A549 (cell line): Measurements from ENCODE around the gene FADS6. TPM values are rescaled to one million over a fixed set of nuclear protein-coding genes. Genes with fewer than 3 reads are reported as not detected.
A peak's percentile ranks its signal among the peaks of the same experiment; 100 is the strongest.

ENCODE experiments used
- ATAC-seq, 2 experiments: fragments of 200-7000 bp in 1 of 2; fragments of >200 bp in 1 of 2; cut with Nextera tagmentation in 1 of 2; cut with Tn5 transposase in 1 of 2; 3 replicates each; pipeline versions ENCODE4 v1.8.0 to v1.9.1; 2018 to 2020; ENCODE audit warnings: mild to moderate bottlenecking in 1 of 2, moderate library complexity in 1 of 2
- CTCF ChIA-PET: fragments of 300-600 bp; sonication (Branson Sonifier 250); formaldehyde crosslinking; extraction: SDS; loops from one replicate; lab custom pipeline; 2021; ENCODE audit warnings: antibody characterized with exemption, inconsistent platforms; lab: Yijun Ruan, JAX
- POLR2A ChIA-PET: fragments of 350-600 bp; formaldehyde crosslinking; extraction: SDS; loops from one replicate; lab custom pipeline; 2021; ENCODE audit warnings: antibody characterized with exemption, inconsistent platforms; lab: Yijun Ruan, JAX
- DNase-seq, 2 experiments: peaks; one replicate each; pipeline versions ENCODE4 v3.0.0 to v3.0.0-alpha.2; 2011 to 2016; ENCODE audit warnings: low read depth in 1 of 2, low spot score in 1 of 2
- FAIRE-seq: peaks from 2 replicates; lab custom pipeline; 2011; peaks lifted over from hg19 to GRCh38; lab: Jason Lieb, UNC
- H3K27ac ChIP-seq, 2 experiments: fragments of >200 bp; sonication (Bioruptor Twin); formaldehyde crosslinking; 3 replicates each; pipeline ENCODE4 v1.5.1; 2016 to 2017
- H3K4me1 ChIP-seq: fragments of >200 bp; sonication (Bioruptor Twin); formaldehyde crosslinking; 3 replicates; pipeline ENCODE4 v1.6.1; 2016
- H3K4me2 ChIP-seq: fragments of >200 bp; sonication (Bioruptor Twin); formaldehyde crosslinking; 3 replicates; pipeline ENCODE4 v1.6.1; 2016
- H3K4me3 ChIP-seq: fragments of >200 bp; sonication (Bioruptor Twin); formaldehyde crosslinking; 3 replicates; pipeline ENCODE4 v1.5.1; 2016
- H3K9me3 ChIP-seq: fragments of >200 bp; sonication (Bioruptor Twin); formaldehyde crosslinking; 3 replicates; pipeline ENCODE4 v1.6.1; 2016
- CBX2 ChIP-seq: fragments of 200-600 bp; sonication (generic); IDR thresholded peaks from 2 replicates; pipeline ENCODE4 v1.6.1; 2016; ENCODE audit warnings: low read depth, mild to moderate bottlenecking, borderline replicate concordance
- CHD2 ChIP-seq: fragments of 150-350 bp; IDR thresholded peaks from 2 replicates; pipeline ENCODE4 v1.6.1; 2014; ENCODE audit warnings: low read length; ENCODE audit not compliant: partially characterized antibody
- EHMT2 ChIP-seq: fragments of 200-600 bp; sonication (generic); IDR thresholded peaks from 2 replicates; pipeline ENCODE4 v1.6.1; 2016; ENCODE audit warnings: antibody characterized with exemption, low read depth, mild to moderate bottlenecking, moderate library complexity
- GATA3 ChIP-seq: IDR thresholded peaks from 2 replicates; pipeline ENCODE4 v1.6.1; 2012; ENCODE audit warnings: borderline replicate concordance
- HEYL ChIP-seq: fragments of 250-450 bp; sonication (Bioruptor Pico); IDR thresholded peaks from 2 replicates; pipeline ENCODE4 v1.8.0; 2021; ENCODE audit warnings: mild to moderate bottlenecking, moderate library complexity
- JUN ChIP-seq, 2 experiments: fragments of >200 bp; sonication (Bioruptor Twin); formaldehyde crosslinking; IDR thresholded peaks; 2 replicates in 1 of 2; 3 replicates in 1 of 2; pipeline ENCODE4 v1.6.1; 2016 to 2017
- KDM1A ChIP-seq: fragments of 200-600 bp; sonication (generic); IDR thresholded peaks from 2 replicates; pipeline ENCODE4 v1.6.1; 2016; ENCODE audit warnings: low read depth, mild to moderate bottlenecking
- MAX ChIP-seq: IDR thresholded peaks from 2 replicates; pipeline ENCODE4 v1.6.1; 2012
- NFE2L2 ChIP-seq: fragments of 150-350 bp; conservative IDR thresholded peaks from 2 replicates; pipeline ENCODE4 v1.6.1; 2014; ENCODE audit warnings: low read length
- POLR2A ChIP-seq: IDR thresholded peaks from 2 replicates; pipeline ENCODE4 v1.6.1; 2012; ENCODE audit warnings: mild to moderate bottlenecking, low read length
- POLR2AphosphoS2 ChIP-seq: conservative IDR thresholded peaks from 2 replicates; pipeline ENCODE4 v1.6.1; 2012; ENCODE audit warnings: low read length, improper control_type of control experiment, inconsistent platforms
- RAD21 ChIP-seq, 2 experiments: fragments of >200 bp in 1 of 2; sonication (Bioruptor Twin) in 1 of 2; formaldehyde crosslinking in 1 of 2; IDR thresholded peaks in 1 of 2; conservative IDR thresholded peaks in 1 of 2; 2 replicates in 1 of 2; 3 replicates in 1 of 2; pipeline ENCODE4 v1.6.1; 2012 to 2018; ENCODE audit warnings: inconsistent platforms in 1 of 2
- RCOR1 ChIP-seq: fragments of 150-350 bp; IDR thresholded peaks from 2 replicates; pipeline ENCODE4 v1.6.1; 2014; ENCODE audit warnings: antibody characterized with exemption, low read length, low read depth
- RFX5 ChIP-seq: fragments of 450-650 bp; IDR thresholded peaks from 2 replicates; pipeline ENCODE4 v1.7.1; 2014; ENCODE audit warnings: antibody characterized with exemption, mild to moderate bottlenecking, moderate library complexity
- SMC3 ChIP-seq: fragments of >200 bp; sonication (Bioruptor Twin); formaldehyde crosslinking; IDR thresholded peaks from 3 replicates; pipeline ENCODE4 v1.6.1; 2018; ENCODE audit warnings: inconsistent platforms
- TFCP2L1 ChIP-seq: fragments of 250-450 bp; sonication (Bioruptor Pico); IDR thresholded peaks from 2 replicates; pipeline ENCODE4 v1.5.0; 2021; ENCODE audit warnings: mild to moderate bottlenecking
- ZSCAN20 ChIP-seq: fragments of 250-450 bp; sonication (Bioruptor Pico); IDR thresholded peaks from 2 replicates; pipeline ENCODE4 v1.8.0; 2022; ENCODE audit warnings: mild to moderate bottlenecking, moderate library complexity
- WGBS: methylation state at CpG from one replicate; pipeline ENCODE4 v1.1.6; 2017; ENCODE audit errors: missing lambda C conversion rate; 5-methylcytosine and 5-hydroxymethylcytosine counted together
- polyA plus RNA-seq, 4 experiments: library from polyadenylated mRNA; depleted of rRNA in 3 of 4; stranded (reverse); fragments of >200 nt; fragmentation: RNase III in 1 of 4; extraction: RNeasy Plus Mini Kit Qiagen cat#74134 plus additional on column Dnase treatment in 1 of 4; gene quantifications; 2 replicates in 3 of 4; 3 replicates in 1 of 4; pipeline ENCODE4 v1.2.3, GENCODE V29; 2011 to 2017
- TF ChIP-seq, protein P1 (sequence below): fragments of >200 bp; sonication (Bioruptor Twin); formaldehyde crosslinking; IDR thresholded peaks from 3 replicates; pipeline ENCODE4 v1.5.1; 2016
- TF ChIP-seq, protein P2 (sequence below): fragments of 450-650 bp; IDR thresholded peaks from 2 replicates; pipeline ENCODE4 v1.6.1; 2014; ENCODE audit warnings: antibody characterized with exemption
- TF ChIP-seq, protein P3 (sequence below): fragments of >200 bp; sonication (Bioruptor Twin); formaldehyde crosslinking; IDR thresholded peaks from 3 replicates; pipeline ENCODE4 v1.6.1; 2016

The FADS6 gene
- polyA plus RNA-seq, 2 of the 4 experiments (the other 2 are of a cell fraction) = 0.04 TPM; not detected in 1

- ChIA-PET CTCF (interaction anchor here (0.7 to 42.4 kb wide), 19 partner anchors 9 to 185 kb away, joined by 3 to 1302 read pairs (median 6); partner anchors contain the start of genes FDXR, GRIN2C, NAT9 and OTOP2), POLR2A (interaction anchor here (0.6 to 2.8 kb wide), 10 partner anchors 13 to 170 kb away, joined by 3 to 24 read pairs (median 4); partner anchors contain the start of genes FDXR, GRIN2C, MRPL58 and NAT9)
- Histone ChIP-seq H3K4me1 (peaks cover 4% of the 10 kb centered on the region; the same call in 1 of the 3 replicates), H3K4me3 (peak overlapping the region; percentile 50), H3K4me2 (peak overlapping the region; percentile 81), H3K27ac (peak overlapping the region; percentile 82 to 89), H3K9me3 (no peaks in the 10 kb centered on the region)
- WGBS = 3% methylated on average over 22 of the region's 88 CpGs
- FAIRE-seq = no peak
- ATAC-seq = peak; percentile 79 to 89
- TF ChIP-seq MAX = 0 out of 2 replicates have a peak, but pooled peaks have one; percentile 57
- TF ChIP-seq TFCP2L1 (CRISPR knock-in tag) = no peak
- no peak for TF ChIP-seq HEYL
- no peak for TF ChIP-seq CHD2
- peak in 1 of 2 experiments; percentile 71; a peak in 3 of 5 replicates for TF ChIP-seq JUN (IDR thresholded peaks at IDR 0.05)
- TF ChIP-seq POLR2AphosphoS2 = no peak
- TF ChIP-seq NFE2L2 = no peak
- TF ChIP-seq, protein P1, sequence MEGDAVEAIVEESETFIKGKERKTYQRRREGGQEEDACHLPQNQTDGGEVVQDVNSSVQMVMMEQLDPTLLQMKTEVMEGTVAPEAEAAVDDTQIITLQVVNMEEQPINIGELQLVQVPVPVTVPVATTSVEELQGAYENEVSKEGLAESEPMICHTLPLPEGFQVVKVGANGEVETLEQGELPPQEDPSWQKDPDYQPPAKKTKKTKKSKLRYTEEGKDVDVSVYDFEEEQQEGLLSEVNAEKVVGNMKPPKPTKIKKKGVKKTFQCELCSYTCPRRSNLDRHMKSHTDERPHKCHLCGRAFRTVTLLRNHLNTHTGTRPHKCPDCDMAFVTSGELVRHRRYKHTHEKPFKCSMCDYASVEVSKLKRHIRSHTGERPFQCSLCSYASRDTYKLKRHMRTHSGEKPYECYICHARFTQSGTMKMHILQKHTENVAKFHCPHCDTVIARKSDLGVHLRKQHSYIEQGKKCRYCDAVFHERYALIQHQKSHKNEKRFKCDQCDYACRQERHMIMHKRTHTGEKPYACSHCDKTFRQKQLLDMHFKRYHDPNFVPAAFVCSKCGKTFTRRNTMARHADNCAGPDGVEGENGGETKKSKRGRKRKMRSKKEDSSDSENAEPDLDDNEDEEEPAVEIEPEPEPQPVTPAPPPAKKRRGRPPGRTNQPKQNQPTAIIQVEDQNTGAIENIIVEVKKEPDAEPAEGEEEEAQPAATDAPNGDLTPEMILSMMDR = peak; percentile 63
- no peak for TF ChIP-seq KDM1A
- peak; percentile 41 to 61; a peak in 4 of 5 replicates for TF ChIP-seq RAD21 (conservative IDR thresholded peaks at IDR 0.05 in 1 of 2, IDR thresholded peaks at IDR 0.05 in 1 of 2)
- TF ChIP-seq, protein P2, sequence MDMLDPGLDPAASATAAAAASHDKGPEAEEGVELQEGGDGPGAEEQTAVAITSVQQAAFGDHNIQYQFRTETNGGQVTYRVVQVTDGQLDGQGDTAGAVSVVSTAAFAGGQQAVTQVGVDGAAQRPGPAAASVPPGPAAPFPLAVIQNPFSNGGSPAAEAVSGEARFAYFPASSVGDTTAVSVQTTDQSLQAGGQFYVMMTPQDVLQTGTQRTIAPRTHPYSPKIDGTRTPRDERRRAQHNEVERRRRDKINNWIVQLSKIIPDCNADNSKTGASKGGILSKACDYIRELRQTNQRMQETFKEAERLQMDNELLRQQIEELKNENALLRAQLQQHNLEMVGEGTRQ = no peak
- TF ChIP-seq, protein P3, sequence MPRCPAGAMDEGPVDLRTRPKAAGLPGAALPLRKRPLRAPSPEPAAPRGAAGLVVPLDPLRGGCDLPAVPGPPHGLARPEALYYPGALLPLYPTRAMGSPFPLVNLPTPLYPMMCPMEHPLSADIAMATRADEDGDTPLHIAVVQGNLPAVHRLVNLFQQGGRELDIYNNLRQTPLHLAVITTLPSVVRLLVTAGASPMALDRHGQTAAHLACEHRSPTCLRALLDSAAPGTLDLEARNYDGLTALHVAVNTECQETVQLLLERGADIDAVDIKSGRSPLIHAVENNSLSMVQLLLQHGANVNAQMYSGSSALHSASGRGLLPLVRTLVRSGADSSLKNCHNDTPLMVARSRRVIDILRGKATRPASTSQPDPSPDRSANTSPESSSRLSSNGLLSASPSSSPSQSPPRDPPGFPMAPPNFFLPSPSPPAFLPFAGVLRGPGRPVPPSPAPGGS = no peak
- TF ChIP-seq CBX2 = no peak
- TF ChIP-seq SMC3 = peak; percentile 26; the same call in 1 of the 3 replicates
- TF ChIP-seq RCOR1 = no peak
- peak; percentile 77 for TF ChIP-seq POLR2A
- TF ChIP-seq ZSCAN20 (CRISPR knock-in tag) = no peak
- TF ChIP-seq GATA3 = no peak
- peak; percentile 82 to 96 for DNase-seq
These were observed 50.7 kb downstream of the FADS6 start for GRCh38 chr17:74842599-74843351.

DNA sequence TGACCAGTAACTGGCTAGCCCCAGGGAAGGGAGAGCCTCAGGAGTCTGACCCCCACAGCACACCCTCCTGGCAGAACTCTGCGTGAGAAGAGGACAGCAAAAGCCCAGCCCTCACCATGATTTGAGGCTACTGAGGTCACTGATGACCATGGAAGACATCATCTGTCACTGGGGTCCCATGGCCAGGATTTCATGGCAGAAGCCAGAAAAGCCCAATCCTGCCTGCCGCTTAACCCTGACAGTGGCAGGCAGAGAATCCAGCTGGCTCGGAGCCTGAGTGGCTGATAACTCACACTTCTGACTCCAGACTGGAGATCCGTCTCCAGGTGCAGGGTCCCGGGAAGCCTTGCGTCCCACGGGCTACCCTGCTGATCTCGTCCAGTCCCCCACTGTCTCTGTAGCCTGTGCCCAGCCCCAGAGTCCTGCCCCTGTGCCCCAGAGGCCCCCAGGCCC lies 51.3 kb downstream of the FADS6 start:
- Histone ChIP-seq H3K27ac (peak overlapping the region; percentile 82 to 89), H3K9me3 (no peaks in the 10 kb centered on the region), H3K4me3 (peak overlapping the region; percentile 50), H3K4me2 (peak overlapping the region; percentile 81), H3K4me1 (peaks cover 4% of the 10 kb centered on the region; the same call in 1 of the 3 replicates)
- WGBS = 61% methylated on average over 3 of the region's 8 CpGs
- peak; percentile 35 to 54; a peak in 5 of 6 replicates for ATAC-seq
- DNase-seq = no peak
- TF ChIP-seq RFX5 (peak; percentile 37; the same call in 1 of the 2 replicates), EHMT2 (no peak)
- ChIA-PET CTCF (interaction anchor here (0.7 to 42.4 kb wide), 15 partner anchors 8 to 119 kb away, joined by 3 to 1302 read pairs (median 7); partner anchors contain the start of genes FDXR, GRIN2C, NAT9 and OTOP2), POLR2A (interaction anchor here (1.0 to 2.8 kb wide), 5 partner anchors 18 to 170 kb away, joined by 3 to 24 read pairs (median 8); partner anchors contain the start of genes FDXR, GRIN2C and MRPL58)
- FAIRE-seq = no peak
